GM18519 (cell line): ENCODE measurements around the gene HSD17B13.
"Not testable (repeated sequence)": the region's sequence is repeated elsewhere in the genome, so short reads cannot be mapped to it uniquely, and the experiment has no call there.

Experiments used
- ATAC-seq: cut with Tn5 transposase; IDR thresholded peaks from one replicate; pipeline ENCODE4 v1.9.1; 2021; ENCODE audit warnings: mild to moderate bottlenecking, moderate library complexity; ENCODE audit not compliant: unreplicated experiment, low FRiP score

The HSD17B13 gene

DNA sequence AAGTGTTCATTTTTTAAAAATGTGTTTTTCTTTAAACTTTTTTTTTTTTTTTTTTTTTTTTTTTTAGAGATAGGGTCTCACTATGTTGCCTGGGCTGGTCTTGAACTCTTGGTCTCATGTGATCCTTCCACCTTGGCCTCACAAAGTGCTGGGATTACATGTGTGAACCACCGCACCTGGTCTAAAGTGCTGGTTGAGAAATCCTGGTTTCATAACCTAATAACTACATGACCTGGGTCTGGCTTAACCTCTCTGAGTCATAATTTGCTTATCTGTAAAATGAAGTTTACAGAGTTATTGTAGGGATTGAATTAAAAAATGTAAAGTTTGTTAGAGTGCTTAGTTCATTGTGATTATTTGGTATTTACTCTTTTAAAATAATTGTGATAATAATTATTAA, 5.2 kb downstream of the HSD17B13 start:
- ATAC-seq = peak; percentile 46

- no peak for ATAC-seq
Observed at GRCh38 chr4:87316961-87317360, 5.7 kb downstream of the HSD17B13 start.

DNA sequence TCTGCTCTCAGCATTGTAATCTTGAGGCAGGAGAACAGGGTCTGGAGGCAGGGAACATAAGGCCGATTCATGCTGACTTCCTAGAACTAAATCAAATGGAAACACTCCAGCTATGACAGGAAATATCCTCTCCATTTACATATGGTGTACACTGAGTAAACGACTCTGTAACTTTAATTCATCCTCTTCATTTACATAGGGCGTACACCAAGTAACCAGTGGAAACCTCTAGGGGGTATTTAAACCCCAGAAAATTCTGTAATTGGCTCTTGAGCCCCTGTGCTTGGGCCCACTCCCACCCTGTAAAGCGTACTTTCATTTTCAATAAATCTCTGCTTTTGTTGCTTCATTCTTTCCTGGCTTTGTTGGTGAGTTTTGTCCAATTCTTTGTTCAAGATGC, 7.7 kb downstream of the HSD17B13 start:
- not testable (repeated sequence) for ATAC-seq

GRCh38 chr4:87313756-87314155, 8.9 kb downstream of the HSD17B13 start:
- ATAC-seq = no peak

DNA sequence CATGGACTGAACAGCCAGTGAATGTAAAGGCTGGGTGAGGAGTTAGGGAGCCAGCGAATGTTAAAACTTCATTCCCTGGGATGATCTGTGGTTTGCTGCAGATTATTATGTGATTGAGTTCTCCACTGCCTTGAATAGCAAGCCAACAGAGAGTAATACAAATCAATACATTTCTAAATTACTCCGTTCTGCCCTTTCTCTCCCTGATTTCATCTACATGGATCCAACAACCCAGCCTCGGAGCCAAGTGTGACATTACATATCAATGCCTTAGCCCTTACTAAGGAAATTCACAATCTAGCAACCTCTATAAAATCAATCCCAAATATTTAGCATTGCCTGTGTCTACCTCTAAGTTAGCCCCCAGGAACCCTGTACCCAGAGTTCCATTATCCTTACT, 11.0 kb downstream of the HSD17B13 start:
- no peak for ATAC-seq

GRCh38 chr4:87310691-87311335, 11.9 kb downstream of the HSD17B13 start:
- no peak for ATAC-seq

- ATAC-seq = no peak
Observed at GRCh38 chr4:87309625-87310024, 13.1 kb downstream of the HSD17B13 start.

DNA sequence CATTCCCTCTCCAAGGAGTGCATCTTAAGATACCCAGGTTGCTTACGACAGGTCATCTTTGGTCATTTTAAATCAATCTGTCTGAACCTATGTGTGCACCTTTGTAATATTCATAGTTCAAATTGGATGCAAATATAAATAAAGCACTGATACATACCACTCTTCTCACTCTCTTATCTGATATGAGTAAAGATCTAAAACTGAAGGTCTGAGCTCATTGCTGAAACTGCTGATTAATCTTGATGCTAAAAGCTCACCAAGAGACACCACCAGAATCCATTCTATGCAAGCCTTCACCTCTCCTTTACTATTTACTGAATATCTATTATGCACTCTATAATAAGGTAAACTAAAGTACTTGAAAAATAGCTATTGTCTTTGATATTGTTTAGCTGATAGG, 16.6 kb downstream of the HSD17B13 start:
- peak; percentile 72 for ATAC-seq

- ATAC-seq = no peak
Observed at GRCh38 chr4:87305562-87305961, 17.1 kb downstream of the HSD17B13 start.

DNA sequence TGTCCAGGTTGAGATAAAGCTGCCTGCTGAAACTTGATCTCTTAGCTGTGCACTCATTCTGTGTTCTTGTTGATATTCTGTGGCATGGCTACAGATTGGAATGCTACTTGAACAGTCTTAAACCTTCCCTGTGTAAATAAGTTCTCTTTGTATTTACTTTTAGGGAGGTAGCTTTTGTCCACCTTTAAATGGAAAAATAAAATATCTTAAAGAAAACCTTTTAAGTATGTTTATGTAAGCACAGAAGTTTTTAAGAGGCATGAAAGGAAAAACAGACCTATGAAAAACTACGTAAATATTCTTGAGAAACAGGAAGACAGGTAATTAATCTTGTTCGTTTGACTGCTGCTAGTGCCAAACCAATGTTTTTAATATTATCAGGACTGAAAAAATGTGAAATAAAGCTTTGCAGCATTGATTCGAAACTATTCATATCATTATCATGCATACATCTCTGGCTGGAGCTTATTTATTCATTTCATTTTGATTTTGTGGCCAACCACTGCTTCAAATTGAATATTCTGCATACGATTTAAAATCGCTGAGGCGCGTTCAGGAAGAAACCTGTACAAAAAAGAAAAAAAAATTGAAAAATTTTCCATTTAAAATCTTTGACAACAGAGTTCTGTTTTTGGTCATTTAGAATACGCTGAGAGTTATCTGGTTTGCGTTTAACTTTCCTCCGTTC, 17.8 kb downstream of the HSD17B13 start:
- no peak for ATAC-seq

- ATAC-seq = no peak
Observed at GRCh38 chr4:87299898-87300297, 22.8 kb downstream of the HSD17B13 start.

GRCh38 chr4:87298362-87298761, 24.3 kb downstream of the HSD17B13 start:
- no peak for ATAC-seq

- not testable (repeated sequence) for ATAC-seq
Observed at GRCh38 chr4:87294911-87295310, 27.8 kb downstream of the HSD17B13 start.

DNA sequence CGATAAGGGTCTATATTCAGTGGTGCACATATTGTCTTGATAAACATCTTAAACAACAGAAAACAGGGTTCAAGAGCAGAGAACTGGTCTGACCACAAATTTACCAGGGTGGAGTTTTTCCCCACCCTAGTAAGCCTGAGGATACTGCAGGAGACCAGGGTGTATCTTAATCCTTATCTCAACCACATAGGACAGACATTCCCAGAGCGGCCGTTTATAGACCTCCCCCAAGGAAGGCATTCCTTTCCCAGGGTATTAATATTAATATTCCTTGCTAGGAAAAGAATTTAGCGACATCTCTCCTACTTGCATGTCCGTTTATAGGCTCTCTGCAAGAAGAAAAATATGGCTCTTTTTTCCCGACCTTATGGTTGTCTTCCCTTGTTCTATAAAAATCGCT, 28.8 kb downstream of the HSD17B13 start:
- ATAC-seq = not testable (repeated sequence)

DNA sequence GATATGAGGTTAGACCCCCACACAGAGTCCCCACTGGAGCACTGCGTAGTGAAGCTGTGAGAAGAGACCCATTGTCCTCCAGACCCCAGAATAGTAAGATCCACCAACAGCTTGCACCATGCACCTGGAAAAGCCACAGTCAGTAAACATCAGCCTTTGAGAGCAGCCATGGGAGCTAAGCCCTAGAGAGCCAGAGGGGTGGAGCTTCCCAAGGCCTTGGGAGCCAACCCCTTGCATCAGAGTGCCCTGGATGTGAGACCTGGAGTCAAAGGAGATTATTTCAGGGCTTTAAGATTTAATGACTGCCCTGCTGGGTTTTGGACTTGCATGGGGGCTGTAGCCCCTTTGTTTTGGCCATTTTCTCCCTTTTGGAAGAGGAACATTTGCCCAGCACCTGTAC, 35.7 kb downstream of the HSD17B13 start:
- no peak for ATAC-seq

GRCh38 chr4:87284268-87284667, 38.4 kb downstream of the HSD17B13 start:
- not testable (repeated sequence) for ATAC-seq

DNA sequence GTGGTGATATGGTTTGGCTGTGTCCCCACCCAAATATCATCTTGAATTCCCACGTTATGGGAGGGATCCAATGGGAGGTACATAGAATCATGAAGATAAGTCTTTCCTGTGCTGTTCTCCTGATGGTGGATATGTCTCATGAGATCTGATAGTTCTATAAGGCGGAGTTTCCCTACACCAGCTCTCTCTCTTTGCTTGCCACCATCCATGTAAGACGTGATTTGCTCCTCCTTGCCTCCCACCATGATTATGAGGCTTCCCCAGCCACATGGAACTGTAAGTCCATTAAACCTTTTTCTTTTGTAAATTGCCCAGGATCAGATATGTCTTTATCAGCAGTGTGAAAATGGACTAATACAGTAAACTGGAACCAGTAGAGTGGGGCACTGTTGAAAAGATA, 39.5 kb downstream of the HSD17B13 start:
- no peak for ATAC-seq

DNA sequence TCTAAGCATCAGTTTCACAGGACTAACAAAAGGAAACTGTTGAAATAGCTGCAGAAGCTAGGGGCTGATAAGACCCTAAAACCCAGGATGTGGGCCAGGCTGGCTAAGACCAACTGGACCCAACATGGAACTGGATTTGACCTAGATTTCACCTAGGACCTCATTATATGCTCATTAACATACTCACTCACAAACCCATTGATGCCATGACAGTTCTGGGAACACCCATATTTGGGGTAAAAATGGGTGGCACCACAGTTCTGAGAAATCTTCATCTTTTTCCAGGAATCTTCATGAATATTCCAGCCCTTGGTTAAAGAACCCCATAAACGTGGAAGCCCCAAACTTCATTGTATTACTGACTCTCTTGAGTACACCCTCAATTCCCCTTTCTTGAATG, 41.1 kb downstream of the HSD17B13 start:
- ATAC-seq = no peak

GRCh38 chr4:87278335-87278794, 44.3 kb downstream of the HSD17B13 start:
- no peak for ATAC-seq

- no peak for ATAC-seq
Observed at GRCh38 chr4:87275311-87275710, 47.4 kb downstream of the HSD17B13 start.

DNA sequence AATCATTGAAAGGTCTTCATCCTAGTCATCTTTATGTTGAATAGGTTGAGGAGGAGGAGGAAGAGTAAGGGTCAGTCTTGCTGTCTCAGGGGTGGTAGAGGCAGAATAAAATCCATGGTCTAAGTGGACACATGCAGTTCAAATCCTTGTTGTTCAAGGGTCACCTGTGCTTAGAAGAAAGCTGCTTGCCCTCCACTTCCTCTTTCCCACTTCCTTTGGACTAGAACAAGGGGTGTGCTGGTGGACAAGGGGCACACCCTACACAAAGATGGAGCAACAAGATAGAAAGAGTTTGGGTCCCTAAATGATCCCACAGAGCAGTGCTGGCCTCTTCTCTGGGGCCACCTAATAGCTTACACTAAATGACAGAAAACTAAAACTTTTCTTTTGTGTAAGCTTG, 47.9 kb downstream of the HSD17B13 start:
- no peak for ATAC-seq

DNA sequence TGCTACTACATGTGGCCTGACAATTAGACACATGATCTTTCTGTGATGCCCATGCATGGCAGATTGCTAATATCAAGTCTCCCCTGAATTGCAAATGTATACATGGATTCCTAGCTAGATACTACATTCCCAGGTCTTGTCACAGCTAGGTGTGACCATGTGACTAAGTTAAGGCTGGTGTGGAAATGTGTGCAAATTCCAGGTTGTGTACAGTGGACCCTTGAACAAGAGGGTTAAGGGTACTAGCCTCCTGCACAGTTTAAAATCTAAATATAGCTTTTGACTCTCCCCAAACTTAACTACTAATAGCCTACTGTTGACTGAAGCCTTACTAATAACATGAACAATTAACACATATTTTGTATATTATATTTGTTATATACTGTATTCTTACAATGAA, 48.4 kb downstream of the HSD17B13 start:
- no peak for ATAC-seq
